ENCODE measurements around the gene DMWD. TPM values are rescaled to one million over a fixed set of nuclear protein-coding genes. Genes with fewer than 3 reads are reported as not detected.

DMWD gene
- total and polyA plus RNA-seq, 2 of the 13 experiments (the other 11 are each of a cell fraction or from before 2014, with no cell fraction given) = 10.3 to 14.9 TPM

DNA sequence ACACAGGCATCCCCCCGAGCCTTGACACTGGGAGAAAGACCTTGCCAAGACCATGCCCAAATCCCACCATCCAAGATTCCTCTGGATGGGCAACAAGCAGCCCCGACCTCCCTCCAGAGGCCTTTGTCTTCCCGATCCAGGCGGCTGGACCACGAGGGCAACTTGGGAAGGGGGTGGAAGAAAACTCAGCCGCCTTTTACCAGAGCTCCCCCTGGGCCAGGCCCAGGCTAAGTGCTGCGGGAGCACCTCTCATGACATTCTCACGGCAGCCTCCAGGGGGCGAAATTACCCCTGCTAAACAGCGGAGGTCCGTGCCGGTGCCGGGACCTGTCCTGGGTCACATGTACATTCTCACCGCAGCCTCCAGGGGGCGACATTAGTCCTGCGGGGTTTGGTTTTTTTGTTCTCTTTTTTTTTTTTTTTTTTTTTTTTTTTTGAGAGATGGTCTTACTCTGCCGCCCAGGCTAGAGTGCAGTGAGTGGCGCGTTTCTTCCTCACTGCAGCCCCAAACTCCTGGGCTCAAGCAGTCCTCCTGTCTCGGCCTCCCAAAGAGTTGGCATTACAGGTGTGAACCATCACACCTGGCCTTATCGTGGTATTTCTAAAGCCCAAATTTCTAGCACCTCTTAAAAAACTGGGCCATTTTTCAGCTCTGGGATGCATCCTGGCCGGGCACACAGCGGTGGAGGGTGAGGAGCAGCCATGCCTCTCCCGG is 24.5 kb upstream of the DMWD start (continued):
- no peak for TF ChIP-seq ZNF567 (CRISPR knock-in tag; IDR thresholded peaks at IDR 0.05; ENCODE audit: borderline replicate concordance)
- no peak for TF ChIP-seq CHD4 (IDR thresholded peaks at IDR 0.05; ENCODE audit: borderline replicate concordance, low read length)
- TF ChIP-seq RNF2 (conservative IDR thresholded peaks at IDR 0.05; ENCODE audit: low read depth) = no peak
- no peak for TF ChIP-seq HNRNPK (IDR thresholded peaks at IDR 0.05; ENCODE audit: low read depth, low read length, poor library complexity, severe bottlenecking)
- no peak for TF ChIP-seq ZNF317 (CRISPR knock-in tag; IDR thresholded peaks at IDR 0.05)
- no peak for TF ChIP-seq ATF7-NPFF (CRISPR knock-in tag; IDR thresholded peaks at IDR 0.05; ENCODE audit: low read depth)
- no peak for TF ChIP-seq ZNF550 (CRISPR knock-in tag; IDR thresholded peaks at IDR 0.05; ENCODE audit: borderline replicate concordance)
- TF ChIP-seq, protein P1, sequence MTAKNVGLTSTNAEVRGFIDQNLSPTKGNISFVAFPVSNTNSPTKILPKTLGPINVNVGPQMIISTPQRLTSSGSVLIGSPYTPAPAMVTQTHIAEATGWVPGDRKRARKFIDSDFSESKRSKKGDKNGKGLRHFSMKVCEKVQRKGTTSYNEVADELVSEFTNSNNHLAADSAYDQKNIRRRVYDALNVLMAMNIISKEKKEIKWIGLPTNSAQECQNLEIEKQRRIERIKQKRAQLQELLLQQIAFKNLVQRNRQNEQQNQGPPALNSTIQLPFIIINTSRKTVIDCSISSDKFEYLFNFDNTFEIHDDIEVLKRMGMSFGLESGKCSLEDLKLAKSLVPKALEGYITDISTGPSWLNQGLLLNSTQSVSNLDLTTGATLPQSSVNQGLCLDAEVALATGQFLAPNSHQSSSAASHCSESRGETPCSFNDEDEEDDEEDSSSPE (CRISPR knock-in tag; IDR thresholded peaks at IDR 0.05) = peak; percentile 30; the same call in 1 of the 2 replicates
- TF ChIP-seq ASH2L (IDR thresholded peaks at IDR 0.05; ENCODE audit: insufficient read length, low read depth, low read length) = no peak
- TF ChIP-seq, protein P2, sequence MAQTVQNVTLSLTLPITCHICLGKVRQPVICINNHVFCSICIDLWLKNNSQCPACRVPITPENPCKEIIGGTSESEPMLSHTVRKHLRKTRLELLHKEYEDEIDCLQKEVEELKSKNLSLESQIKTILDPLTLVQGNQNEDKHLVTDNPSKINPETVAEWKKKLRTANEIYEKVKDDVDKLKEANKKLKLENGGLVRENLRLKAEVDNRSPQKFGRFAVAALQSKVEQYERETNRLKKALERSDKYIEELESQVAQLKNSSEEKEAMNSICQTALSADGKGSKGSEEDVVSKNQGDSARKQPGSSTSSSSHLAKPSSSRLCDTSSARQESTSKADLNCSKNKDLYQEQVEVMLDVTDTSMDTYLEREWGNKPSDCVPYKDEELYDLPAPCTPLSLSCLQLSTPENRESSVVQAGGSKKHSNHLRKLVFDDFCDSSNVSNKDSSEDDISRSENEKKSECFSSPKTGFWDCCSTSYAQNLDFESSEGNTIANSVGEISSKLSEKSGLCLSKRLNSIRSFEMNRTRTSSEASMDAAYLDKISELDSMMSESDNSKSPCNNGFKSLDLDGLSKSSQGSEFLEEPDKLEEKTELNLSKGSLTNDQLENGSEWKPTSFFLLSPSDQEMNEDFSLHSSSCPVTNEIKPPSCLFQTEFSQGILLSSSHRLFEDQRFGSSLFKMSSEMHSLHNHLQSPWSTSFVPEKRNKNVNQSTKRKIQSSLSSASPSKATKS (CRISPR knock-in tag; IDR thresholded peaks at IDR 0.05) = no peak
- no peak for TF ChIP-seq ZNF563 (CRISPR knock-in tag; IDR thresholded peaks at IDR 0.05)
- no peak for TF ChIP-seq ZBTB1 (CRISPR knock-in tag; IDR thresholded peaks at IDR 0.05; ENCODE audit: borderline replicate concordance)
- peak; percentile 40; the same call in 1 of the 2 replicates for TF ChIP-seq FOXA3 (CRISPR knock-in tag; IDR thresholded peaks at IDR 0.05)
- no peak for TF ChIP-seq GTF2F1 (IDR thresholded peaks at IDR 0.05; ENCODE audit: low read length)
- no peak for TF ChIP-seq MATR3 (CRISPR knock-in tag; IDR thresholded peaks at IDR 0.05)
- TF ChIP-seq MIER2 (CRISPR knock-in tag; IDR thresholded peaks at IDR 0.05) = no peak
- TF ChIP-seq SNRNP70 (IDR thresholded peaks at IDR 0.05; ENCODE audit: low read depth, low read length) = no peak
- no peak for TF ChIP-seq NONO (IDR thresholded peaks at IDR 0.05)
- TF ChIP-seq NONO (CRISPR knock-in tag; conservative IDR thresholded peaks at IDR 0.05) = peak; percentile 59; the same call in 1 of the 2 replicates
- TF ChIP-seq, protein P3, sequence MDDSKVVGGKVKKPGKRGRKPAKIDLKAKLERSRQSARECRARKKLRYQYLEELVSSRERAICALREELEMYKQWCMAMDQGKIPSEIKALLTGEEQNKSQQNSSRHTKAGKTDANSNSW (CRISPR knock-in tag; IDR thresholded peaks at IDR 0.05; ENCODE audit: borderline replicate concordance) = no peak
- TF ChIP-seq PITX1 (CRISPR knock-in tag; IDR thresholded peaks at IDR 0.05) = no peak
- TF ChIP-seq, protein P4, sequence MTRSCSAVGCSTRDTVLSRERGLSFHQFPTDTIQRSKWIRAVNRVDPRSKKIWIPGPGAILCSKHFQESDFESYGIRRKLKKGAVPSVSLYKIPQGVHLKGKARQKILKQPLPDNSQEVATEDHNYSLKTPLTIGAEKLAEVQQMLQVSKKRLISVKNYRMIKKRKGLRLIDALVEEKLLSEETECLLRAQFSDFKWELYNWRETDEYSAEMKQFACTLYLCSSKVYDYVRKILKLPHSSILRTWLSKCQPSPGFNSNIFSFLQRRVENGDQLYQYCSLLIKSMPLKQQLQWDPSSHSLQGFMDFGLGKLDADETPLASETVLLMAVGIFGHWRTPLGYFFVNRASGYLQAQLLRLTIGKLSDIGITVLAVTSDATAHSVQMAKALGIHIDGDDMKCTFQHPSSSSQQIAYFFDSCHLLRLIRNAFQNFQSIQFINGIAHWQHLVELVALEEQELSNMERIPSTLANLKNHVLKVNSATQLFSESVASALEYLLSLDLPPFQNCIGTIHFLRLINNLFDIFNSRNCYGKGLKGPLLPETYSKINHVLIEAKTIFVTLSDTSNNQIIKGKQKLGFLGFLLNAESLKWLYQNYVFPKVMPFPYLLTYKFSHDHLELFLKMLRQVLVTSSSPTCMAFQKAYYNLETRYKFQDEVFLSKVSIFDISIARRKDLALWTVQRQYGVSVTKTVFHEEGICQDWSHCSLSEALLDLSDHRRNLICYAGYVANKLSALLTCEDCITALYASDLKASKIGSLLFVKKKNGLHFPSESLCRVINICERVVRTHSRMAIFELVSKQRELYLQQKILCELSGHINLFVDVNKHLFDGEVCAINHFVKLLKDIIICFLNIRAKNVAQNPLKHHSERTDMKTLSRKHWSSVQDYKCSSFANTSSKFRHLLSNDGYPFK (CRISPR knock-in tag; IDR thresholded peaks at IDR 0.05; ENCODE audit: borderline replicate concordance) = no peak
- TF ChIP-seq GABPB1 (CRISPR knock-in tag; IDR thresholded peaks at IDR 0.05) = no peak
- no peak for TF ChIP-seq KLF12 (CRISPR knock-in tag; IDR thresholded peaks at IDR 0.05; ENCODE audit: borderline replicate concordance)
